Nephron (organoid): Measurements from ENCODE around the gene CECR2.

Experiments used
- H3K27ac Mint-ChIP-seq, 3 experiments: 2 replicates each; pipeline ENCODE4 v1.8.0; 2020; ENCODE audit warnings: mixed read lengths in 3 of 3, mild to moderate bottlenecking in 2 of 3, moderate library complexity in 1 of 3
- H3K27me3 Mint-ChIP-seq: 2 replicates; pipeline ENCODE4 v1.8.0; 2021; ENCODE audit warnings: low read depth, mild to moderate bottlenecking, moderate library complexity, mixed read lengths
- H3K36me3 Mint-ChIP-seq: 2 replicates; pipeline ENCODE4 v1.8.0; 2020; ENCODE audit warnings: low read depth, mixed read lengths
- H3K4me1 Mint-ChIP-seq: 2 replicates; pipeline ENCODE4 v1.8.0; 2020; ENCODE audit warnings: mixed read lengths
- H3K4me3 Mint-ChIP-seq, 3 experiments: 2 replicates each; pipeline ENCODE4 v1.8.0; 2020; ENCODE audit warnings: mild to moderate bottlenecking in 3 of 3, mixed read lengths in 3 of 3, moderate library complexity in 2 of 3
- H3K9me3 Mint-ChIP-seq: 2 replicates; pipeline ENCODE4 v1.8.0; 2020; ENCODE audit warnings: mixed read lengths
- CTCF ChIP-seq, 3 experiments: fragments of 200-600 bp; sonication (generic); IDR thresholded peaks; one replicate each; pipeline ENCODE4 v1.5.0; 2021; ENCODE audit warnings: antibody characterized with exemption in 3 of 3; ENCODE audit not compliant: unreplicated experiment in 3 of 3

Gene CECR2

GRCh38 chr22:17334983-17335382, 34.3 kb upstream of the CECR2 start:
- Mint-ChIP-seq H3K36me3 (no peaks in the 10 kb centered on the region), H3K4me1 (no peaks in the 10 kb centered on the region), H3K27ac (no peak overlapping the region), H3K9me3 (no peaks in the 10 kb centered on the region), H3K4me3 (no peak overlapping the region), H3K27me3 (peaks cover 4% of the 10 kb centered on the region)
- TF ChIP-seq CTCF (IDR thresholded peaks at IDR 0.05; ENCODE audit: unreplicated experiment in 3 of 3), result no peak

DNA sequence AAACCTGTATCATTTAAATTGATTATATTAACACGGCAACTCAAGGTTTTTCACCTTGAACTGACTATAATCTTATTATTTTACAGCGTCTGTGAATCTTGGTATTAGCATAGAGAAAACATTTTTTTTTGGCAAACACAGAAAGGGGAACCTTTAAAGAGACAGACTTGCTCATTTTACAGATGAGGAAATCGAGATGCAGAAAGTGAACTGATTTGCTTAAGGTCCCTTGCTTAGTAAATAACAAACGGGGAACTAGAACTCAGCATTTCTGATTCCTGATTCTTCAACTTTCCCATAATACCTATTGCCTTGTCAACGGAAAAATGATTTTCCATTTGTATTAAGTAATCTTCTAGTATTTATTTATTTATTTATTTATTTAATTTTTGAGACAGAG, 33.2 kb upstream of the CECR2 start:
- no peak overlapping the region for H3K27ac Mint-ChIP-seq

GRCh38 chr22:17337639-17338038, 31.6 kb upstream of the CECR2 start:
- no peak for TF ChIP-seq CTCF (IDR thresholded peaks at IDR 0.05; ENCODE audit: unreplicated experiment in 3 of 3)
- Mint-ChIP-seq H3K4me1 (no peaks in the 10 kb centered on the region), H3K4me3 (no peak overlapping the region), H3K36me3 (no peaks in the 10 kb centered on the region), H3K27ac (no peak overlapping the region), H3K27me3 (peaks cover 4% of the 10 kb centered on the region), H3K9me3 (no peaks in the 10 kb centered on the region)

More for the DNA sequence above, 33.2 kb upstream of the CECR2 start:
- H3K9me3 Mint-ChIP-seq, result no peaks in the 10 kb centered on the region
- no peaks in the 10 kb centered on the region for H3K36me3 Mint-ChIP-seq
- H3K27me3 Mint-ChIP-seq, result peaks cover 4% of the 10 kb centered on the region
- no peak overlapping the region for H3K4me3 Mint-ChIP-seq
- H3K4me1 Mint-ChIP-seq, result no peaks in the 10 kb centered on the region
- no peak for TF ChIP-seq CTCF (IDR thresholded peaks at IDR 0.05; ENCODE audit: unreplicated experiment in 3 of 3)

DNA sequence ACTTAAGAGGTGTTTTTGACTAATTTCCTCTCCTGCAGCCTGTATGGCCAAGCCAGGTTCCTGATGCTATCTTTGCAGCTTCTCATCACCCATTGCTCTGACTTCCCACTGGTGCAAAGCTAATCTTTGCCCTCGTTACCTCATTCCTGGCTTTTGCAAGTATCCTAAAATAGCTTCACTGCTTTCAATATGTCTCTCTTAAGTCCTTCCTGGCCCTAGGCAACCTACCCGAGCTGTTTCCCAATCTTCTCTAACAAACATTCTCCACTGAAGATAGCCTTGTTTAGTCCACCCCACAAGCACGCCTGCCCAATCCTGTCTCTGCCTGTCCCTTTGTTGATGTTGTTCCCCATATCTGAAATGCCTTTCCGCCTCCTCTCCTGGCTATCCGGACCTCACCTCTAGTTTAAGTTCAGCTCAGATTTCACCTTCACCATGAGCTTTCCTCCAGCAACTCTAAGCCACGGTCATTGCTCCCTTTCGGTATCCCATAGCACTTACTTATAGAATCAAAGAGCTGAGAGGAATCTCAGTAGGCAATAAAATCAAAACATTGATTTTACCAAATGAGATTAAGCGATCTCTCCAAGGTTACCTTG, 30.1 kb upstream of the CECR2 start:
- no peak for TF ChIP-seq CTCF (IDR thresholded peaks at IDR 0.05; ENCODE audit: unreplicated experiment in 3 of 3)
- Mint-ChIP-seq H3K27ac (no peak overlapping the region), H3K4me1 (no peaks in the 10 kb centered on the region), H3K36me3 (no peaks in the 10 kb centered on the region), H3K9me3 (no peaks in the 10 kb centered on the region), H3K4me3 (no peak overlapping the region), H3K27me3 (peaks cover 4% of the 10 kb centered on the region)

- TF ChIP-seq CTCF (IDR thresholded peaks at IDR 0.05; ENCODE audit: unreplicated experiment in 3 of 3), result no peak
Observed at GRCh38 chr22:17342361-17342760, 26.9 kb upstream of the CECR2 start.

GRCh38 chr22:17343766-17344165, 25.5 kb upstream of the CECR2 start:
- no peaks in the 10 kb centered on the region for H3K27me3 Mint-ChIP-seq
- H3K4me1 Mint-ChIP-seq, result no peaks in the 10 kb centered on the region
- no peak overlapping the region for H3K4me3 Mint-ChIP-seq
- H3K9me3 Mint-ChIP-seq, result no peaks in the 10 kb centered on the region
- no peaks in the 10 kb centered on the region for H3K36me3 Mint-ChIP-seq
- H3K27ac Mint-ChIP-seq, result no peak overlapping the region
- no peak for TF ChIP-seq CTCF (IDR thresholded peaks at IDR 0.05; ENCODE audit: unreplicated experiment in 3 of 3)

More at GRCh38 chr22:17342361-17342760, 26.9 kb upstream of the CECR2 start:
- H3K27ac Mint-ChIP-seq, result no peak overlapping the region
- H3K4me1 Mint-ChIP-seq, result no peaks in the 10 kb centered on the region
- no peaks in the 10 kb centered on the region for H3K27me3 Mint-ChIP-seq
- no peaks in the 10 kb centered on the region for H3K9me3 Mint-ChIP-seq
- no peak overlapping the region for H3K4me3 Mint-ChIP-seq
- no peaks in the 10 kb centered on the region for H3K36me3 Mint-ChIP-seq
